PFSK-1 (cell line): ENCODE data around the gene DMGDH.

ENCODE experiments used
- POLR2AphosphoS5 ChIP-seq: IDR thresholded peaks from 2 replicates; pipeline ENCODE4 v1.6.1; 2012; ENCODE audit warnings: low read depth, mild to moderate bottlenecking, control low read depth, low read length, moderate library complexity
- TAF1 ChIP-seq: IDR thresholded peaks from 2 replicates; pipeline ENCODE4 v1.6.1; 2012; ENCODE audit warnings: low read length, control low read depth, borderline replicate concordance; ENCODE audit not compliant: insufficient read depth
- TF ChIP-seq, protein P1 (sequence below), 2 experiments: IDR thresholded peaks; 2 replicates each; pipeline versions ENCODE4 v1.6.1 to v1.8.0; 2011 to 2012; ENCODE audit warnings: low read depth in 2 of 2, low read length in 2 of 2, control low read depth in 1 of 2, inconsistent platforms in 1 of 2, mild to moderate bottlenecking in 1 of 2, moderate library complexity in 1 of 2; ENCODE audit not compliant: insufficient read depth in 1 of 2

GRCh38 chr5:79023947-79024346 lies 45.5 kb downstream of the DMGDH start:
- TF ChIP-seq POLR2AphosphoS5 (no peak), TAF1 (no peak)
- TF ChIP-seq, protein P1, sequence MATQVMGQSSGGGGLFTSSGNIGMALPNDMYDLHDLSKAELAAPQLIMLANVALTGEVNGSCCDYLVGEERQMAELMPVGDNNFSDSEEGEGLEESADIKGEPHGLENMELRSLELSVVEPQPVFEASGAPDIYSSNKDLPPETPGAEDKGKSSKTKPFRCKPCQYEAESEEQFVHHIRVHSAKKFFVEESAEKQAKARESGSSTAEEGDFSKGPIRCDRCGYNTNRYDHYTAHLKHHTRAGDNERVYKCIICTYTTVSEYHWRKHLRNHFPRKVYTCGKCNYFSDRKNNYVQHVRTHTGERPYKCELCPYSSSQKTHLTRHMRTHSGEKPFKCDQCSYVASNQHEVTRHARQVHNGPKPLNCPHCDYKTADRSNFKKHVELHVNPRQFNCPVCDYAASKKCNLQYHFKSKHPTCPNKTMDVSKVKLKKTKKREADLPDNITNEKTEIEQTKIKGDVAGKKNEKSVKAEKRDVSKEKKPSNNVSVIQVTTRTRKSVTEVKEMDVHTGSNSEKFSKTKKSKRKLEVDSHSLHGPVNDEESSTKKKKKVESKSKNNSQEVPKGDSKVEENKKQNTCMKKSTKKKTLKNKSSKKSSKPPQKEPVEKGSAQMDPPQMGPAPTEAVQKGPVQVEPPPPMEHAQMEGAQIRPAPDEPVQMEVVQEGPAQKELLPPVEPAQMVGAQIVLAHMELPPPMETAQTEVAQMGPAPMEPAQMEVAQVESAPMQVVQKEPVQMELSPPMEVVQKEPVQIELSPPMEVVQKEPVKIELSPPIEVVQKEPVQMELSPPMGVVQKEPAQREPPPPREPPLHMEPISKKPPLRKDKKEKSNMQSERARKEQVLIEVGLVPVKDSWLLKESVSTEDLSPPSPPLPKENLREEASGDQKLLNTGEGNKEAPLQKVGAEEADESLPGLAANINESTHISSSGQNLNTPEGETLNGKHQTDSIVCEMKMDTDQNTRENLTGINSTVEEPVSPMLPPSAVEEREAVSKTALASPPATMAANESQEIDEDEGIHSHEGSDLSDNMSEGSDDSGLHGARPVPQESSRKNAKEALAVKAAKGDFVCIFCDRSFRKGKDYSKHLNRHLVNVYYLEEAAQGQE (IDR thresholded peaks at IDR 0.05; ENCODE audit: insufficient read depth in 1 of 2, low read depth in 2 of 2, low read length in 2 of 2): no peak
